ENCODE measurements around the gene RTBDN. TPM values are rescaled to one million over a fixed set of nuclear protein-coding genes. Genes with fewer than 3 reads are reported as not detected.
A peak's percentile ranks its signal among the peaks of the same experiment; 100 is the strongest.

The RTBDN gene
- total and polyA plus RNA-seq, 2 of the 8 experiments (the other 6 are each of a cell fraction or from before 2014, with no cell fraction given), result 4.0 to 4.8 TPM

GRCh38 chr19:12825254-12826131, 8.9 kb downstream of the RTBDN start (continued):
- TF ChIP-seq SP4 (IDR thresholded peaks at IDR 0.05; ENCODE audit: low read length) (peak; percentile 54; the same call in 1 of the 2 replicates), RBBP5 (IDR thresholded peaks at IDR 0.05; ENCODE audit: borderline replicate concordance, low read depth, low read length) (no peak), GABPA (IDR thresholded peaks at IDR 0.05; ENCODE audit: borderline replicate concordance, insufficient read depth, low read length) (no peak), FOSL1 (IDR thresholded peaks at IDR 0.05; ENCODE audit: insufficient read depth, low read depth, low read length) (no peak), NRF1 (IDR thresholded peaks at IDR 0.05; ENCODE audit: low read depth, low read length) (no peak), SRF (IDR thresholded peaks at IDR 0.05; ENCODE audit: low read depth, low read length) (no peak), USF2 (IDR thresholded peaks at IDR 0.05; ENCODE audit: low read length) (no peak), CTCF (IDR thresholded peaks at IDR 0.05; ENCODE audit: control extremely low read depth in 1 of 3, insufficient read depth in 1 of 3, low read depth in 1 of 3, low read length in 3 of 3) (peak; percentile 76 to 81 (median 77)), EZH2 (IDR thresholded peaks at IDR 0.05; ENCODE audit: low read depth, low read length, severe bottlenecking) (no peak), POU5F1 (IDR thresholded peaks at IDR 0.05; ENCODE audit: low read depth, low read length) (no peak), SP1 (IDR thresholded peaks at IDR 0.05; ENCODE audit: low read depth, low read length) (peak; percentile 42; the same call in 1 of the 2 replicates), CHD2 (IDR thresholded peaks at IDR 0.05; ENCODE audit: low read length) (no peak), CEBPB (IDR thresholded peaks at IDR 0.05; ENCODE audit: low read depth, low read length) (no peak), GTF2F1 (IDR thresholded peaks at IDR 0.05; ENCODE audit: borderline replicate concordance, low read depth, low read length) (no peak), NANOG (IDR thresholded peaks at IDR 0.05; ENCODE audit: insufficient read depth, low read depth, low read length, poor library complexity, severe bottlenecking) (no peak), BRCA1 (IDR thresholded peaks at IDR 0.05; ENCODE audit: low read depth, low read length) (no peak; the same call in 1 of the 2 replicates), YY1 (IDR thresholded peaks at IDR 0.05; ENCODE audit: low read depth, low read length) (no peak), ASH2L (IDR thresholded peaks at IDR 0.05; ENCODE audit: low read length) (peak; percentile 75), ATF2 (IDR thresholded peaks at IDR 0.05; ENCODE audit: low read length) (no peak; the same call in 1 of the 2 replicates)

All from H1 (cell line).